ENCODE measurements around the gene EIF1. TPM values are rescaled to one million over a fixed set of nuclear protein-coding genes. Genes with fewer than 3 reads are reported as not detected.
A peak's percentile ranks its signal among the peaks of the same experiment; 100 is the strongest.
"Not testable (repeated sequence)": the region's sequence is repeated elsewhere in the genome, so short reads cannot be mapped to it uniquely, and the experiment has no call there.

Gene EIF1
- polyA plus RNA-seq (ENCODE audit: insufficient read length in 12 of 12) = 100 to 1,000 TPM in 11 of 12 donors, not detected in 1; 538 to 938 (median 792) TPM
- long read RNA-seq, donor 1, transcript EIF1-201 (3 exons, 1,120 nt) = minor isoform, 8 of 601 reads
- long read RNA-seq, donor 1, transcript EIF1-202 (2 exons, 2,170 nt) = minor isoform, 19 of 601 reads
- long read RNA-seq, donor 1, transcript EIF1-203 (4 exons, 2,330 nt) = major isoform, 530 of 601 reads
- long read RNA-seq, donor 1, partial matches to known transcripts = 43 of 601 reads
- long read RNA-seq, donor 1, other reads (novel, unspliced or antisense) = 0 of 601 reads
- long read RNA-seq, donor 2, transcript EIF1-203 (4 exons, 2,330 nt) = major isoform, 674 of 770 reads
- long read RNA-seq, donor 2, transcript EIF1-202 (2 exons, 2,170 nt) = minor isoform, 12 of 770 reads
- long read RNA-seq, donor 2, transcript EIF1-201 (3 exons, 1,120 nt) = minor isoform, 10 of 770 reads
- long read RNA-seq, donor 2, partial matches to known transcripts = 63 of 770 reads
- long read RNA-seq, donor 2, other reads (novel, unspliced or antisense) = 10 of 770 reads
- long read RNA-seq, donor 3, transcript EIF1-203 (4 exons, 2,330 nt) = major isoform, 265 of 290 reads
- long read RNA-seq, donor 3, partial matches to known transcripts = 13 of 290 reads
- long read RNA-seq, donor 3, other reads (novel, unspliced or antisense) = 5 of 290 reads
- long read RNA-seq, donor 4, transcript EIF1-202 (2 exons, 2,170 nt) = minor isoform, 7 of 284 reads
- long read RNA-seq, donor 4, transcript EIF1-203 (4 exons, 2,330 nt) = major isoform, 247 of 284 reads
- long read RNA-seq, donor 4, partial matches to known transcripts = 26 of 284 reads
- long read RNA-seq, donor 4, other reads (novel, unspliced or antisense) = 0 of 284 reads
- long read RNA-seq, donor 5, transcript EIF1-203 (4 exons, 2,330 nt) = major isoform, 685 of 745 reads
- long read RNA-seq, donor 5, transcript EIF1-201 (3 exons, 1,120 nt) = minor isoform, 7 of 745 reads
- long read RNA-seq, donor 5, transcript EIF1-202 (2 exons, 2,170 nt) = minor isoform, 11 of 745 reads
- long read RNA-seq, donor 5, partial matches to known transcripts = 31 of 745 reads
- long read RNA-seq, donor 5, other reads (novel, unspliced or antisense) = 9 of 745 reads
- long read RNA-seq, donor 6, transcript EIF1-201 (3 exons, 1,120 nt) = minor isoform, 5 of 403 reads
- long read RNA-seq, donor 6, transcript EIF1-203 (4 exons, 2,330 nt) = major isoform, 350 of 403 reads
- long read RNA-seq, donor 6, transcript EIF1-202 (2 exons, 2,170 nt) = minor isoform, 7 of 403 reads
- long read RNA-seq, donor 6, partial matches to known transcripts = 41 of 403 reads
- long read RNA-seq, donor 6, other reads (novel, unspliced or antisense) = 0 of 403 reads
- long read RNA-seq, donor 7, transcript EIF1-203 (4 exons, 2,330 nt) = major isoform, 267 of 297 reads
- long read RNA-seq, donor 7, partial matches to known transcripts = 24 of 297 reads
- long read RNA-seq, donor 7, other reads (novel, unspliced or antisense) = 0 of 297 reads
- long read RNA-seq, donor 8, transcript EIF1-203 (4 exons, 2,330 nt) = major isoform, 672 of 784 reads
- long read RNA-seq, donor 8, transcript EIF1-202 (2 exons, 2,170 nt) = minor isoform, 11 of 784 reads
- long read RNA-seq, donor 8, transcript EIF1-201 (3 exons, 1,120 nt) = minor isoform, 7 of 784 reads
- long read RNA-seq, donor 8, partial matches to known transcripts = 81 of 784 reads
- long read RNA-seq, donor 8, other reads (novel, unspliced or antisense) = 13 of 784 reads
- long read RNA-seq, donor 9, transcript EIF1-203 (4 exons, 2,330 nt) = major isoform, 341 of 402 reads
- long read RNA-seq, donor 9, transcript EIF1-202 (2 exons, 2,170 nt) = minor isoform, 14 of 402 reads
- long read RNA-seq, donor 9, partial matches to known transcripts = 39 of 402 reads
- long read RNA-seq, donor 9, other reads (novel, unspliced or antisense) = 5 of 402 reads
- long read RNA-seq, donor 10, transcript EIF1-202 (2 exons, 2,170 nt) = minor isoform, 6 of 622 reads
- long read RNA-seq, donor 10, transcript EIF1-203 (4 exons, 2,330 nt) = major isoform, 530 of 622 reads
- long read RNA-seq, donor 10, partial matches to known transcripts = 72 of 622 reads
- long read RNA-seq, donor 10, other reads (novel, unspliced or antisense) = 10 of 622 reads
- long read RNA-seq, donor 11, transcript EIF1-203 (4 exons, 2,330 nt) = major isoform, 677 of 760 reads
- long read RNA-seq, donor 11, transcript EIF1-201 (3 exons, 1,120 nt) = minor isoform, 6 of 760 reads
- long read RNA-seq, donor 11, transcript EIF1-202 (2 exons, 2,170 nt) = minor isoform, 12 of 760 reads
- long read RNA-seq, donor 11, partial matches to known transcripts = 58 of 760 reads
- long read RNA-seq, donor 11, other reads (novel, unspliced or antisense) = 7 of 760 reads

DNA sequence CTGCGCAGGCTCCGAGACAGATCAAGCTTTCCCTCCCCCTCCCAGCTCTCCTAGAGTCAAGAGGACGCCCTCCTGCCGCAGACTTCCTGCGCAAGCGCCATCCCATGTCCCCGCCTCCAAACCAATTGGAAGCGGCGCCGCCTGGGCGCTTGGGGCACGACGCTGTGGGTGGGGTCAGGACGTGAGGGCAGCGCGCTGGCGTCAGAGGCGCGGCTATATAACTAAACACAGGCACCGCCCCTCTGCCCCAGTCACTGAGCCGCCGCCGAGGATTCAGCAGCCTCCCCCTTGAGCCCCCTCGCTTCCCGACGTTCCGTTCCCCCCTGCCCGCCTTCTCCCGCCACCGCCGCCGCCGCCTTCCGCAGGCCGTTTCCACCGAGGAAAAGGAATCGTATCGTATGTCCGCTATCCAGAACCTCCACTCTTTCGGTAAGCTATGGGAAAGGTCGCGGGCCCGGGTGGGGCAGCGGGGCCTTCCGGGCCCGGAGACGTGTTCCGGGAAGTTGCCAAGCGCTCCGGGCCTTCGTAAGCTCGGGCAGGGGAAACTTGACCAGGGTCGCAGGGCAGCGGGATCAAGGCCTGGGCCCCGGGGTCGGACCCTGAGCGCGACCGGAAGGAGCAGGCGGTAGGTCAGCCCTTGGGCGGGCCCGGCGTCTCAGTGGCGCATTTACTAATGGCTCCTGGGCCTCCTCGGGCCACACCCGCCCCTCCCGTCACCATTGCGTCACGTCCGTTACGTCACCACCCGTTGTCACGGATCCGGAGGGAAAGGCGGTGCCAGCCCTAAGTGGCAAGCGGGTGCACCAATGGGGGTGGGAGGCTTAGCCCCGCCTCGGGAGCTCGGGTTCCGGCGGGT lies at the start of gene EIF1:
Gene EIF1, plus strand, starts transcription at position 245 of the 856 bp plus-strand sequence. Its CDS starts 154 bp downstream, at position 399.
- peak; percentile 100 for DNase-seq

DNA sequence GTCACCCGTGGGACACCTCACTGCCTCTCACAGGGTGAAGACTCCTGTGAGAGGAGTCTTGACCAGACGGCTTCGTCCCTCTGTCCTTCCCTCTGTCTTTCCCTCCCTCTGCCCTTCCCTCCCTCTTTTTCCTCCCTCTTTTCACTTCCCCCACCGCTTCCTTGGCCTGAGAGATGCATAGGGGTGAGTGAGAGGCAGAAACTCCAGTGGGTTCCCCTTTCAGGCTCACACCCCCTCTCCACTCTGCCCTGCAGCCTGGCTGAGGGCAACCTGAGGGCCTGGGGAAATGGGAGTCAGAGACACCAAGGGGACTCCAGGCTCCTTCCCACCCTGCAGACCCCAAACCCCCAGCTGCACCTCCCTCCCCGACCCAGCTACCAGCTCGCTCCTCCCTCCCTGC lies 49.7 kb upstream of the EIF1 start:
- no peak for DNase-seq

DNA sequence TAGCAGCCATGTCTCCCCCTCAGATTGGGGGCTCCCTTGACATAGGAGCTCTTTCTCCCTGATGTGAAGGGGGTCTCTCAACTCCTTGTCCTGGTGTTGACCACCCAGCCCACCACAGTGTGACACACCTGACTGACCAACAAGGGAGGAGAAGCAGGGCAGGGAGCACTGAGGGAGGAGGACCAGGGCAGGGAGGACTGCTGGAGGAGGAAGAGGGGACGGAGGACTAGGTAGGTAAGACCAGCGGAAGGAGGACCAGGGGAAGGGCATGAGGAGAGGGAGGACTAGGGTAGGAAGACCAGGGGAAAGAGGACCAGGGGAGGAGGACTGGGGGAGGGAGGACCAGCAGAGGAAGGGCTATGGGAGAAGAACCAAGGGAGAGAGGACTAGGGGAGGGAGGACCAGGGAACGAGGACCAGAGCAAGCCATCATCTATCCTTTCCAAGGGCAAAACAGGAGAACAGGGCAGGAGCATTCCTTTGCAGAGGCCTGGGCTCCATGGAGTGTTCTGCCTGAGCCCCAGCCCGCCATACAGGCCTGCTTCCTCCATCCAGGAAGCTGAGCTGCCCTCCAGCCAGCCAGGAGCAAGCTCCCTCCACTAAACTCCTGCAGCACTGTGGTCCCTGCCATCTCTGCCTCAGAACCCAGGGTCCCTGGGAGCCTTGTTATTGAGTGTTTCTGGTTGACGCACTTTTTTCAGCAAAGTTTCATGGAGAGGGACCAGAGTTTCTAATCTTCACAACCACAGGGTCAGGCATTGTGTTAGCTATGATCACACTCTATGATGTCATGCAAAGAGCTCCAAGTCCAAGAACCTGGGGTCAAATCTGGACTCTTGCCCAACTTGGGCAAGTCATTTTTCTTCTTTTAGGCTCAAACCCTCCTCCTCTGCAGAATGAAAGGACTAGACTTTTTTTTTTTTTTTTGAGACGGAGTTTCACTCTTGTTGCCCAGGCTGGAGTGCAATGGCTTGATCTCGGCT lies 48.9 kb upstream of the EIF1 start:
- no peak for DNase-seq

DNA sequence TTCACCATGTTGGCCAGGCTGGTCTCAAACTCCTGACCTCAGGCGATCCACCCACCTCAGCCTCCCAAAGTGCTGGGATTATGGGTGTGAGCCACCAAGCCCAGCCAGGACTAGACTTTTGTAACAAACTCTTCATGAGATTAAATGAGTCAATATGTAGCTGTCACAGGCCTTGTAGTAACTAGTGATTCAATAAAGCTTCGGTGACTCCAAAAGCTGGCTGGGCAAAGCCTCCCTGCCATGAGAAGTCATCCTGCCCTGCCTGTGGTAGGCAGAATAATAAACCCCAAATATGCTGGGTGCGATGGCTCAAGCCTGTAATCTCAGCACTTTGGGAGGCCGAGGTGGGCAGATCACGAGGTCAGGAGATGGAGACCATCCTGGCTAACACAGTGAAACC lies 48.1 kb upstream of the EIF1 start:
- not testable (repeated sequence) for DNase-seq

DNA sequence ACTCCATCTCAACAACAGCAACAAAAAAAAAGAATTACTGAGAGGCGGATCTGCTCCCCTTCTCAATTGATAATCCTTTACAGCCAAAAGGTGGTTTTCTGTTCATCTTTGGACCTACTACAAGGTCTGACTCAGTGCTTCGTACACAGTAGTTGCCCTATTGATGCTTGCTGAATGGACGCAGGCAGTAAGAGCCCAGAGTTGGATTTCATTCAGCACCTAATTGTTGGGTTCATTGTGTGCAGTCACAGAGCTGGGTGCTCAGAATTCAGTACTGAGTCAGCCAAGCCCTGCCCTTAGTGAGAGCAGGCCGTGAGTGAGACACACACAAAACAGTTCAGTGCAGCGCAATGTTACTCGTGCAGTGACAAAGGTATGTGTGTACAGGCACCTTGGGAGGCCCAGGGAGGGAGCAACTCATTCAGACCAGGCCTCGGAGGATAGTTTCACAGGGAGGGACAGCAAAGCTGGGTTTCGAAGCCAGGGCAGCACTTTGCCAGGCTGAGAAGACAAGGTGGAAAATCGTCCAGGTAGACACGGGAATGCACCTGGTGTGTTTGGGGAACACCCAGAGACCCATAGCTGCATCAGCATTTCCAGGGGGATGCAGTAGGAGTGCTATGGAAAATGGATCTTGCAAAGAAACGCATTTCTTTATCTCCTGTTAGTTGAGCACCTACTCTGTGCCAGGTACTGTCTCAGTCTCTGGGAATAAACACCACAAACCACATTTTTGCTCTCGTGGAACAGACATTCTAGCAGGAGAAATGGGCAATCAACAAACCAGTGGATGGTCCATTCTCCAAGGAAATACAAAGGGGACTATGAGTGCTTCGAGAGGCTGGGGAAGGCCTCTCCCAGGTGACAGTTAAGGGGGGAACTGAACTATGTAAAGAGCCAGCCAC lies 46.2 kb upstream of the EIF1 start:
- DNase-seq = no peak

DNA sequence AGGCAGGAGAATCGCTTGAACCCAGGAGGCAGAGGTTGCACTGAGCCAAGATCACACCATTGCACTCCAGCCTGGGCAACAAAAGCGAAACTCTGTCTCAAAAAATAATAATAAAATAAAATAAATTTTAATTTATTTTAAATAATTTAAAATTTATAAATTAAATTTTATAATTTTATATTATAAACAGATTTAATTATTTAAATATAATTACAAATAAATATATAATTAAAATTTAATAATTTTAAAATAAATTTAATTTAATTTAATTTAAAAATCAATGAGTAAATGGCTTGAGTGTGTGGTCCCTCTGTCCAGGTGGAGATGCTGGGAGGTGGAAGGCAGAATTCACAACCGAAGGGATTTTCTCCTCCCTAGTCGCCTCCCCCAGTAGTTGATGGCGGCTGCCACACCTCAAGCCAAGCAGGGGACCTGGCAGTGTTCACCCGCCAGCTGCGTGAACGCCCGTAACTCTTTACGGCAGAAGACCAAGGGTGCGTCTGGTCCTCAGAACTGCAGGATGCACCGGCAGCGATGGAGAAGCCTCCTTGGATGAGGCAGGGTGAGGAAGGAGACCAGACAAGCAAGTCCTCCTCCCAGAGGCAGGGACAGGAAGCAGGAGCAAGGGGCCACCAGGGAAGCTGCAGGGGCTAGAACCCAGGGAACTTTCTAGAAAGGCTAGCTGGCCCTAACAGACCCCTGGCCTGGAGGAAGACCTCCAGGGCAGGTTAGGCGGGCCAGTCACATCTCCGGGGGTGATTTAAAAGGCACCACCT lies 41.5 kb upstream of the EIF1 start:
- no peak for DNase-seq

DNA sequence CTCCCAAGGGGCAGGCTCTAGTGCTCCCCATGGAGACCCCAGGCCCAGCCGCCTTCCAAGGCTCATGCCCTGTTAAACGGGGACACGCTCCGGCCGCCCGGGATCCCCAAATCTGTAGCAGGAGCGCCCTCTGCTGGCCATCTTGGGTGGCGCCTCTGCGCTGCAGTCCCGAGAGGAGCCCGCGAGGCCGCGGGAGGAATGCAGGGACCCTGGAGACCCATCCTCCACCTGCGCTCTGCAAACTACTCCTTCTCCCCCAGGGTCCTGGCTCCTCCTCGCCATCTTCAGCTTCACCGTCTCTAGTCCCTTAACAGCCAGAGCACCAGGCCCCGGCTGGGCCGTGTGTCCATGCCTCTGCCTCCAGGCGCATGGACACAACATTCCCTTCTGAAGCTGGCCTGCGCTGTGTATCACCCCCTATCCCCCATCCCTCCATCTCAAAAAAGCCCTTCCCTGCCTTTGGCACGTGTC lies 40.7 kb upstream of the EIF1 start:
- DNase-seq = peak; percentile 83

DNA sequence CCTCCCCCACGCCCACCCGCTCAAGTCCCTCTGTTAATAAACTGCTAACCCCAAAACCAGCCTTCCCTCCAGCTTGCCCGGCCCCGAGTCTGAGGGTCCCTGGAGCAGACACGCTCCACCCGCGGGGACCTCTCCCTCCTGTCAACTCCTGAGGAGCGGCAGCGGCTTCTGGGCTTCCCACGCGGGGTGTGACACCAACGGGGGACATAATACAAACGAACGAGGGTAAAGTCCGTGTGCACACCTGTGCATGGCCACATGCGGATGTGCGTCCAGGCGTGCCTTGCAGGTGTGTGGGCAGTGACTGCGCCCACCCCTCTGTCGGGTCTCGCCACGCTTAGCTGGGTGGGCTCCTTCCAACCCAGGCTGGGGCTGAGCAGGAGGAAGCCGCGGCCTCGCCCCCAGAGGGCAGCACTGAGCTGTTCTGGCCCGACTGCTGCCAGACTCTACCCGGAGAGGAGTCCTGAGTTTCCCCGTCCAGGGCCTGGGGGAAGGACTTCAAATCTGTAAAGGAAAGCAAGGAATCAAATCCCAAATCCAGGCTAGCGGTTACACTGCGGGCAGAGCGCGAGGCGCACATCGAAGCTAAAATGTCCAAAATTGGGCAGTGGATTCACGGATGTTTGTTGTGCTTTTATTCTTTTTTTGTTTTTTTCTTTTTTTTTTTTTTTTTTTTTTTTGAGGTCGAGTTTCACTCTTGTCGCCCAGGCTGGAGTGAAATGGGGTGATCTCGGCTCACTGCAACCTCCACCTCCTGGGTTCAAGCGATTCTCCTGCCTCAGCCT lies 40.1 kb upstream of the EIF1 start:
- peak; percentile 85 for DNase-seq

DNA sequence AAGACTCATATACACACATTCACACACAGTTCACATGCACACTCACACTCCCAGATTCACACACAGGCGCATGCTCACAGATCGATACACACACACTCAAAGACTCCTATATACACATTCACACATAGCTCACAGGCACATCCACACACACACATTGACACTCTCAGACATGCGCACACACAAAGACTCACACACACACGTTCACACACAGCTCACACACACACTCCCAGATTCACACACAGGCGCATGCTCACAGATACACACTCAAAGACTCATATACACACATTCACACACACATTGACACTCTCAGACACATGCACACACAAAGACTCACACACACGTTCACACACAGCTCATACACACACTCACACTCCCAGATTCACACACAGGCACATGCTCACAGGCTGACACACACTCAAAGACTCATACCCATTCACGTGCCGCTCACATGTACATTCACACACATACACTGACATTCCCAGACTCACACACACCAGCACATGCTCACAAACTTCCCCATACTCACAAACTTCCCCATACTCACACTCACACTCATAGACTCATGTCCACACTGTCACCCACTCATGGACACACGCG lies 38.7 kb upstream of the EIF1 start:
- DNase-seq = no peak

DNA sequence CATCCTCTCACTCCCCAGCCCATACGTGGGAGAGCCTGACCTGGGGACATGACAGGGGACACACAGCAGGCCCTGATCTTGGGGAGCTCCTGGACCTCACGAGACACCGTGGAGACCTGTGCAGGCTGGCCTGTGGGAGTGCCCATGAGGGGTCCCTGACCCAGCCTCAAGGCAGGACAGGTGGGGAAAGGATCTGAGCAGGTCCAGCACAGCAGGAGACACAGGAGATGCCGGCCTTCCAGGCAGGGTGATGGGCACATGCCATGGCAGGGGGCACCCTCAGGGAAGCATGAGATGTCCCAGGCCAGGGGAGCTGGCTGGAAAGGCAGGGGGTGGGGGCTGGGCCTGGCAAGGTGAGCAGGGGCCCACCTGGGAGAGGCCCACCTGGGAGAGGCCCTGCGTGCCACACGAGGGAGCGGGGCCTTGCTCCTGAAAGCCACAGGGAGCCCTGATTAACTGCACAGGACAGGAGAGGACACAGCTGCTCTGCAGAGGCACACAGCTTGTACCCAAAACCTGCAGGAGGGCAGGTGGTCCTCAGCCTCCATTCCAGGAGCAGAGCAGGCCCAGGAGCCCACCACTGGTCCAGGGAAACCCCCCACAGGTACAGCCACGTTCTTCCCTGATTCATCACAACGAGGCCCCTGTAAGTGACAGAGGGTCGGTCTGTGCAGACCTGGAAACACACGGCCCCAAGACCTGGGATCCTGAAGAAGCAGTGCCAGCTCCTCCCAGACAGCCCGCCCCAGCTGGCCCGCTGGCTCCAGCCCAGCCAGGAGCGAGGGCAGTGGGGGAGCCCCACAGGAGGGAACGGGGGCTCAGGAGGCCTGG lies 37.7 kb upstream of the EIF1 start:
- no peak for DNase-seq

DNA sequence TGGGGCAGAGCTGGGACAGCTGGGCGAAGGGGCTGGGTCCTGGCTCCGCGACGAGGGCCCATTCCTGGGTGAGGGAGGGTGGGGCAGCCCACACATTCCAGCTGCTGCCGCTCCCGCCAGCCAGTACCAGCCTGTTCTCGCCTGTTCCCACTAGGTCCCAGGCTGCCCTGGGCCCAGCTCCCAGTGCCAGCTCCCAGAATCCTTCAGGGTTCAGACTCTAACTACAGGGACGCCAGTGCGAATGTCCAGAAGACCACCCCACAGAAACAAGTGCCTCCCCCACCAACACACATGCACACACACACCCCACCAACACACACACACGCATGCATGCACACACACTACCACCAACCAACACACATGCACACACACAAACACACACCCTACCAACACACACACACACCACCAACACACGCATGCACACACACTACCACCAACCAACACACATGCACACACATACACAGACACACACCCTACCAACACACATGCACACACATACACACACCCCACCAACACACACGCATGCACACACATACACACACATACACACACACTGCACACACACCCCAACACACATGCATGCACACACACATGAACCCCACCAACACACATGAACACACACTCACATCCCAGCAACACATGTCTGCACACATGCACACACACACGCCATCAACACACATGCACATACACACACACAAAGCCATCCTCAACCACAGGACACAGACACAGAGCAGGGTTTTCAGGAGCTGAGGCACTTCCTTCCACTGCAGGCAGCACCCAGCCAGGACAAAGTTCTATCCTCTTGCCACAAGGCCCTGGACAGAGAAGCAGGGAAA lies 36.8 kb upstream of the EIF1 start:
- peak; percentile 31 for DNase-seq

DNA sequence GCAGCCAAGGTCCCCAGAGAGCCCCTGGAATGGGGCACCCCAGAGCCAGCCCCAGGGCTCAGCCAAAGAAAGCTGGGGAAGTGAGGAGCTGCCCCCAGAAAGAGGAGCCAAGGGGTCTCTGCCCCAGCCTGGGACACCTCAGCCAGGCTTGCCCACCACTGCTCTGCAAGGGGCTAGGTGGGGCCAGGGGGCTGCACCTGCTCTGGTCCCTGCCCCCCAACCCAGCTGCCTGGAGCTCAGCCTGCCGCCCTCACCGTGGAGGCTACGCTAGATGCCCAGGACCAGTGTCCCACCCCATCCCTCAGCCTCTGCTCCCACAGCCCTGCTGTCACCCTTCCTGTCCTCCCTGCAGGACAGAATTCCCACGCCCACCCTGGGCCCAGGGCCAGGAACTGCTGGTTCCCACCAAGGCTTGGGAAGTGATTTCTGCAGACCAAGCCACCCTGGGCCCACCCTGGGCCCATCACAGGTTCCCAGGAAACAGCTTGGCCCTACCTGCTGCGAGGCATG lies 36.2 kb upstream of the EIF1 start:
- DNase-seq = no peak

All from muscle of arm (tissue), 14 donors.